GM23248 (cell line): ENCODE data around the gene SUCNR1.

Experiments used
- EZH2 ChIP-seq: fragments of 200-600 bp; sonication (generic); IDR thresholded peaks from 2 replicates; pipeline ENCODE4 v1.6.1; 2018; ENCODE audit warnings: antibody characterized with exemption, mild to moderate bottlenecking; ENCODE audit not compliant: insufficient read depth, poor library complexity, severe bottlenecking
- EZH2phosphoT487 ChIP-seq: fragments of 200-600 bp; sonication (generic); IDR thresholded peaks from 2 replicates; pipeline ENCODE4 v1.6.1; 2018; ENCODE audit warnings: antibody characterized with exemption, moderate library complexity, mild to moderate bottlenecking, low read depth; ENCODE audit not compliant: insufficient read depth

- TF ChIP-seq EZH2phosphoT487 (no peak), EZH2 (no peak)
Observed at GRCh38 chr3:151835751-151836525, 37.5 kb upstream of the SUCNR1 start.
